Activated CD4-positive, CD25-positive, alpha-beta regulatory T cell treated with anti-CD3 and anti-CD28 coated beads, Interleukin-2, amount 50 U/mL, for 16 hours (primary cell): ENCODE results near the gene LRMDA.
"Not testable (repeated sequence)": the region's sequence is repeated elsewhere in the genome, so short reads cannot be mapped to it uniquely, and the experiment has no call there.

ENCODE experiments used
- DNase-seq: peaks from one replicate; pipeline ENCODE4 v3.0.0-alpha.2; 2020; ENCODE audit warnings: low read depth, low spot score

LRMDA gene

DNA sequence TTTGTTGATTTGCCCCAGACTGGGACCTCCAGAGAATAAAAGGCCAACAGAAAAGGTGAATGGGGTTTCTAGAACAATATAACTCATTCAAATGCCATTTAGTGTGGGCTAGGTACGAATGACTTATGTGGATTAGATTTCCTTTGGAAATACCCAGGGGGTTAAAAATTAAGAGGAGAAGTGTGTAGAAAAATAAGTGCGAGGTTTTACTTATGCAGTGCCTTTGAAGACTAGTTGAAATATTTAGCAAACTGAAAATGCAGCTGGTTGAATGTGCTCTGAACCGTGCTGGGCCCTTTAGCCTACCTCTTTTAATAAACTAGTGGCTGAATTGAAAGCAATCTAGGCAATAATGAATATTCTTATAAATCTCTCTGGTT is 180.6 kb downstream of the LRMDA start:
- no peak for DNase-seq

GRCh38 chr10:75612904-75613684 is 181.7 kb downstream of the LRMDA start:
- DNase-seq: no peak

- DNase-seq: no peak
These were observed 182.5 kb downstream of the LRMDA start for GRCh38 chr10:75613685-75614504.

GRCh38 chr10:75616076-75616475 is 184.7 kb downstream of the LRMDA start:
- DNase-seq: no peak

- DNase-seq: no peak
These were observed 185.6 kb downstream of the LRMDA start for GRCh38 chr10:75616874-75617478.

- no peak for DNase-seq
These were observed 186.2 kb downstream of the LRMDA start for GRCh38 chr10:75617485-75618155.

DNA sequence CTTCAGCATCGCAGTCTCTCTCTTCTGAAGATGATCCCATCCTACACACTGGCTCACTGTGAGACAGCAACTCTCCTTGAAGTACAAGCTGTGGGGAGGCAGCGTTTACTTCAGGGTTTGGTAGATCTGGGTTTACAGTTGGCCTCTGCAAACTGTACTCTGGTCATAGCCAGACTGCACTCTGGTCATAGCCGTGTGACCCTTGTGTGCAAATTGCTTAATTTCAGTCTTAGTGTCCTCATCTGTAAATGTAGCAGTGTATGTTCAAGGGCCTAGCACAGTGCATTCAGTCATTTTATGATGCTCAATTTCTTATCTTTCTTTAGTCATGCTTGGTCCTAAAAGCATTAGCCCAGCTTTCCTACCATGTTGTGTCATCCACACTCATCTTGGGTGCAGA is 188.2 kb downstream of the LRMDA start:
- no peak for DNase-seq

- DNase-seq: no peak
These were observed 188.9 kb downstream of the LRMDA start for GRCh38 chr10:75620356-75620755.

DNA sequence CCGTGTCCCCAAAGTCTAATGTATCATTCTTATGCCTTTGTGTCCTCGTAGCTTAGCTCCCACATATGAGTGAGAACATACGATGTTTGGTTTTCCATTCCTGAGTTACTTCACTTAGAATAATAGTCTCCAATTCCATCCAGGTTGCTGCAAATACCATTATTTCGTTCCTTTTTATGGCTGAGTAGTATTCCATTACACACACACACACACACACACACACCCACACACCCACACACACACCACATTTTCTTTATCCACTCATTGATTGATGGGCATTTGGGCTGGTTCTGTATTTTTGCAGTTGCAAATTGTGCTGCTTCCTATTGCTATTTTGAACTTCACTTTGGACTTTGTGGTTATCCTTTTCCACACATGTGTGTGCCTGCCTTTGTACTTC is 189.6 kb downstream of the LRMDA start:
- DNase-seq: not testable (repeated sequence)

DNA sequence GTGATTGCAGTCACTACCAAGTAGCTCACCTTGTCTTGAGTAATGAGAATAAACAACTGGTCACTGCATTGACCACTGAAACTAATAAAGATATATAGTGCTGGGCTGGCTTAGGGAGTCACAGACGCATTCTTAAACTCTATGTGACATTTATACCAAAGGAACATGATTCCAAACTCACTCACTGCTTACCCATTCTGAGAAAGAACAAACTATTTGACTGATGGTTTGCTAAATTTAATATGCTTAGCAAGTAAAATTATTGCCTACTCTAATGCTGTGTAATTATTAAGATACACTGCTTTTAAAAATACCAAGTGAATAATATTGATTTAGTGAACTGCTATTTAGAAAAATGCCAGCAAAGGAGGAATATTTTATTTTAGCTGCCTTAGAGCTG is 191.1 kb downstream of the LRMDA start:
- no peak for DNase-seq

- DNase-seq: no peak
These were observed 192.1 kb downstream of the LRMDA start for GRCh38 chr10:75623310-75624093.

- no peak for DNase-seq
These were observed 193.2 kb downstream of the LRMDA start for GRCh38 chr10:75624638-75625037.

DNA sequence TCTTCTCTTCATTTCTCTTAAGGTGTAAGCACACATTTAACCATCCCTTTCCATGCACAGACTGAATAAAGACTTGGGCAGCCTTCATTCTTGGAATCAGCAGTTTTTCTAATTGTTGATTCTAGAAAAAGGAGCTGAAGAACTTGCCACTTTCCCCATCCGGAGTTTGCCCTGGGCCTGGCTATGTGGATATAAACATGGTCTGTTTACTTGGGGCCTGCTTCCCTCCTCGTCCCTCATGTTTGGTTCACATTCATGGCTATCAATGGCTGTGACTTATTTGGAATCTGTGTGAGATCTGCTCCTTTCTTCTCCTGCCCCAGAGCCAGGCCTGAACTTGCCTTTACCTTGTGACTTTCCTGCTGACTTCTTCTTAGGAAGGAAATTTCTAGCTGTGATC is 199.3 kb downstream of the LRMDA start:
- no peak for DNase-seq

- no peak for DNase-seq
These were observed 201.5 kb downstream of the LRMDA start for GRCh38 chr10:75632805-75633462.

DNA sequence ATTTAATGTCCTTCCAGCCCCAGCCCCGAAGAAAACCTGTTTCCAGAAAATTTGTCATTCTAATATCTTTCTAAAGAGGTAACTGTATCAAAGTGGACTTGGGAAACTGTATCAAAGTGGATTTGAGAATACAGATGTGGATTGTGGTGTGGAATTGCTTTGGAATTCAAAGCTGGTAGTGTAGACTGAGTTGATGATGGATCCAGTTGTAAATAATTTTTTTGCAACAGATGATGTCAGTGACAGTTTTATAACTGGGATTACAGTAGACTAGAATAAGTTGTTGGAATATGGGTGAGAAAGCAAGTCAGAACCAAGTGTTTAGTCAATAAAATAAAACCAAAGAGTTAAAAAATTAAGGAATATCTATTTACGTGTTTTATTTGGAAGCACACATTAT is 202.1 kb downstream of the LRMDA start:
- no peak for DNase-seq

GRCh38 chr10:75634947-75635346 is 203.5 kb downstream of the LRMDA start:
- no peak for DNase-seq

- no peak for DNase-seq
These were observed 207.3 kb downstream of the LRMDA start for GRCh38 chr10:75638752-75639151.

DNA sequence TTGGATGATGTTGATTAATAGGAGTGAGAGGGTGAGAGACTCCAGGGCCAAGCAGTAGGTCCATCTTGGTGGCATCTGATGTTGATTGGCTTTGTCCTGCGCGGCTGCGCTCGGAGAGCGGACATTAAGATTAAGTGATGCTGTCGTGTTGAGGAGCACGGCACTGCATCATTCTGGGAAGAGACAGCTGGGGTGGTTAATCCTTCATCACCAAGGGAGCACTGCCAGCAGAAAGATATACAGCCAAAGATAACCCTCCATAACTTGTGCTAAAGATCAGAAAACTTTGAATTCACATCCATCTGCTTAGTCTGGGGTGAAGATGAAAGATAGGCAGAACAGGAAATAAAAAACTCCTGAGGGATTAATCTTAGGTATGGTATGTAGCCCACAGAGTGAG is 208.3 kb downstream of the LRMDA start:
- DNase-seq: no peak

DNA sequence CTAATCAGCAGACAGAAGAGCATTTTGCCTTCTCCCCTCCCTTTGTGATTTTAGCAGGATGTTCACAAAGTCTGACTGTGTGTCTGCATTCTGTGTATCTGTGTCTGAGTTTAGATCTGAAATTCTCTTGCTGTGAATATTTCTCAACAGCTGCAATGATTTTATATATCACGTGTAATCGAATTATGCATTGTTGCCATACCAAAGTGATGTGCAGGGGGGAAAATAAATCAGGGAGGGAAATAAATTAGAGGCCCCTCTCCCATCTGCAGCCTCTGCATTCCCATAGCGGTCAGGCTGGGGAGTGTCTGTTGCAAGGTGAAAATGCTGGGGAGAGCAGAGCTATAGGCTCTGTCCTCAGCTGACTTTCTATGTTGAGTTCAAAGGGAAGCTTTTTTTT is 209.0 kb downstream of the LRMDA start:
- DNase-seq: no peak

DNA sequence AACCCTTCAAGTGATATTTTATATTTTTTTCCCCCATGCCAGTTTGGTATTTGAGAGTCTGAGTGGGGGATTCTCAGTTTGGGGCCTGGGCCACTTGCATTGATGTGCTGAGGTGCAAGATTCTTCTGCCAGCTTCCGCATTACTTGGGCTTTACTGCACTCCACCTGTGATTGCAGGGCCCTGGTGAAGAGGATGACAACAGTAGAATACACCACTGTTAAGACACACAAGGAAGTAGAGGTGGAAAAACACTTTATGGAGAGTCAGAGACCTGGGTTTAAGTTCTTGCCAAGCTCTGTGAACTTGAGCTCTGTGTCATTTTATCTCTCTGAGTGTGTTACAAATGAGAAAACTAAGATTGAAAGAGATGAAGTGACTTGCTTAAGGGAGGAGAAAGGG is 209.4 kb downstream of the LRMDA start:
- DNase-seq: no peak

- no peak for DNase-seq
These were observed 212.0 kb downstream of the LRMDA start for GRCh38 chr10:75643405-75643804.
